AG09309 (cell line): Measurements from ENCODE around the gene FAM120A.

ENCODE experiments used
- DNase-seq: peaks from one replicate; pipeline ENCODE4 v3.0.0-alpha.2; 2010; ENCODE audit warnings: low read depth
- H3K4me3 ChIP-seq: 2 replicates; pipeline ENCODE4 v1.5.1; 2011; ENCODE audit warnings: mild to moderate bottlenecking, low read depth, low read length, moderate library complexity; ENCODE audit not compliant: control insufficient read depth
- CTCF ChIP-seq: IDR thresholded peaks from 2 replicates; pipeline ENCODE4 v1.5.1; 2011; ENCODE audit warnings: mild to moderate bottlenecking, low read depth, low read length, inconsistent platforms; ENCODE audit not compliant: insufficient read depth, control insufficient read depth; ENCODE audit errors: missing control alignments

Gene FAM120A

GRCh38 chr9:93419023-93419422, 32.5 kb upstream of the FAM120A start:
- TF ChIP-seq CTCF, result no peak
- no peak for DNase-seq
- no peak overlapping the region for H3K4me3 ChIP-seq

- TF ChIP-seq CTCF, result no peak
- DNase-seq, result no peak
Observed at GRCh38 chr9:93422977-93423616, 28.4 kb upstream of the FAM120A start.

GRCh38 chr9:93427655-93428379, 23.7 kb upstream of the FAM120A start:
- no peak overlapping the region for H3K4me3 ChIP-seq
- no peak for TF ChIP-seq CTCF
- no peak for DNase-seq

More at GRCh38 chr9:93422977-93423616, 28.4 kb upstream of the FAM120A start:
- no peak overlapping the region for H3K4me3 ChIP-seq

GRCh38 chr9:93431539-93432105, 19.9 kb upstream of the FAM120A start:
- H3K4me3 ChIP-seq, result no peak overlapping the region
- no peak for TF ChIP-seq CTCF
- DNase-seq, result no peak

GRCh38 chr9:93432964-93433363, 18.5 kb upstream of the FAM120A start:
- no peak for DNase-seq
- TF ChIP-seq CTCF, result no peak

GRCh38 chr9:93434056-93434455, 17.4 kb upstream of the FAM120A start:
- DNase-seq, result no peak
- no peak overlapping the region for H3K4me3 ChIP-seq
- TF ChIP-seq CTCF, result no peak

More at GRCh38 chr9:93432964-93433363, 18.5 kb upstream of the FAM120A start:
- H3K4me3 ChIP-seq, result no peak overlapping the region
